ENCODE results near the gene TENM4.

TENM4 gene

GRCh38 chr11:79100093-79100910, 340.5 kb downstream of the TENM4 start:
- DNase-seq, result no peak

- no peak for DNase-seq
Observed at GRCh38 chr11:79098146-79098545, 342.7 kb downstream of the TENM4 start.

DNA sequence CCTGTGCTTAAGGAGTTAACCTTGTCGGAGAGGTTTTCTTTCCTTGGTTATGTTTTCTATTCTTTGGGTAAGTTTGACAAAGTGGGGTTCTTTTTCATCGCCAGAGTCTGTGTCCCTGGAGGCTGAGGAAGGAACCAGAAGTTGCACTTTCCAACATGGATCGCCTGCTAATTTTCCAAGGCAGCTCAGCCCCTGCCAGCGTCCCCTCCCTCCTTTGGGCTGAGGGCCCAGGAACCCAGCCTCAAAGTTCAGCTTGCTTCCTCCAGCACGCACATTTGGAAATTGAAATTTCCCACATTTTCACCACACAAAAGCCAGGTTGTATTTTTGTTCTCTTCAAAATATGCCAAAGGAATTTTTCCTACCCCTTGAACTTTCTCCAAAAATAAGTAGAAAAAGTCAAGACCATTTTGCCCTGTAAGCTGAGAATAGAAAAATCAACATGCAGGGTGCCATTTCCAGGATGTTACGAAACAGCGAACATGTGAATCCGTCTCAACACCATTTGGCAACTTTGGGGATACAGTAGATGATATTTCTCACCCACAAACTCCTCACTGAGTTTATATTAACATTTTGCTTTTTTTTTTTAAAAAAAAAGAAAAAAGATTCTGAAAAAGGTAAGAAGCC, 343.5 kb downstream of the TENM4 start:
- no peak for DNase-seq

DNA sequence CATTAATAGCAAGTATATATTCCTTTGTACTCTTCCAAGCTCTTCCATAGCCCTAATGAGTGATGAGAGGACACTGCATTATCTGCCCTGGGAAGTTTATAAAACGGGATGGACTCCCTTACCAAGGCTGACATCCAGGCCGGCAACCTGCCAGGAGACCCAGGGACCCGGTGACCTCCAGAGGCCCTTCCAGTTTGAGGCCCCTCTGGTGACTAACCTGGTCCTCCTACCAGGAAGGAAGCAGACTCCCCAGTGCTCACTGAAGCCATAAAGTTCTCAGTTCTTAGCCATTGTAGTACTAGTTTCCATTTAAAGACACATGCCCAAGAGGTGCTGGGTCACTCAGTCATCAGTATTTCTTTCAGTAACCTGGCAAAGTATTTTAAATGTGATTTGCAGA, 345.4 kb downstream of the TENM4 start:
- no peak for DNase-seq

DNA sequence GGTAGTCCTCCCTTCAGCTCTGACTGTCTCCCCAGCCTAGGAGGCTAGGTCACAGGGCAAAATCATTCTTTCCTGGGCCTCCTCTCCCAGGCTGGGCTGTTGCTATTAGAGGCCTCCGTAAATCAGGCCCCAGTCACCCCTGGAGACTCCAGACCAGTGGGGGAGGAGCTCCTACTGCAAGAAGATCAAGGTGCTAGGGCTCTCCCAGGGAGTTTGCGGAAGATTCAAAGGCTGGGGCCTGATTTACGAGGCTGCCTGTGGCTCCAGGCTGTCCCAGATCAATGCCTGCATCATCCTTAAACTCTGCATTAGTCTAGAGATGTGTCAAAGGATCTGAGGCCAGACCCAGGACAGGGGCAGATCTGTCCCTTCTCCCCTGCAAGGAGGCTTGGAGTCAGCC, 346.2 kb downstream of the TENM4 start:
- no peak for DNase-seq

GRCh38 chr11:79092791-79093353, 348.0 kb downstream of the TENM4 start:
- DNase-seq, result no peak

- no peak for DNase-seq
Observed at GRCh38 chr11:79090191-79090705, 350.6 kb downstream of the TENM4 start.

GRCh38 chr11:79089601-79090000, 351.2 kb downstream of the TENM4 start:
- DNase-seq, result no peak

- DNase-seq, result no peak
Observed at GRCh38 chr11:79088967-79089366, 351.9 kb downstream of the TENM4 start.

GRCh38 chr11:79087961-79088318, 352.9 kb downstream of the TENM4 start:
- DNase-seq, result no peak

GRCh38 chr11:79087238-79087960, 353.4 kb downstream of the TENM4 start:
- no peak for DNase-seq

GRCh38 chr11:79086056-79086455, 354.8 kb downstream of the TENM4 start:
- DNase-seq, result no peak

- DNase-seq, result no peak
Observed at GRCh38 chr11:79084382-79084781, 356.4 kb downstream of the TENM4 start.

- DNase-seq, result no peak
Observed at GRCh38 chr11:79083352-79083751, 357.5 kb downstream of the TENM4 start.

- no peak for DNase-seq
Observed at GRCh38 chr11:79082907-79083306, 357.9 kb downstream of the TENM4 start.

DNA sequence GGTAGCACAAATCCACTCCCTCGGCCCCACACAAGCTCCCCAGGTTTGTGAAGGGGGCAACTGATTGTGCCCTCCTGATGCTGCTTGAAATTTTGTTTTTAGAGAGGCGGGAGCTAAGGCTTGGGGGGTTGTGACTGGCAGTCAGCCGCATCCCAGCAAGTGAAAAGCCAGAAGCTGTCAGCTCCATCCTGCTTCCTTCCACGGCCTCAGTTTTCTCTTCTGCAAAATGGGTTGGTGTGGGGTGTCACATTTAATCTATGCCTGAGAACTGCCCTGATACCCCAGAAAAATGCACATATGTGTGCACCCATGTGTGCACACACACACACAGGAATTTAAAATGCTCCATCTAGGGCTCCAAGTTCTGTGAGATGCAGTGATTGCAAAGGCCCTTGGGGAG, 358.6 kb downstream of the TENM4 start:
- DNase-seq, result no peak

- DNase-seq, result no peak
Observed at GRCh38 chr11:79081471-79082031, 359.3 kb downstream of the TENM4 start.

DNA sequence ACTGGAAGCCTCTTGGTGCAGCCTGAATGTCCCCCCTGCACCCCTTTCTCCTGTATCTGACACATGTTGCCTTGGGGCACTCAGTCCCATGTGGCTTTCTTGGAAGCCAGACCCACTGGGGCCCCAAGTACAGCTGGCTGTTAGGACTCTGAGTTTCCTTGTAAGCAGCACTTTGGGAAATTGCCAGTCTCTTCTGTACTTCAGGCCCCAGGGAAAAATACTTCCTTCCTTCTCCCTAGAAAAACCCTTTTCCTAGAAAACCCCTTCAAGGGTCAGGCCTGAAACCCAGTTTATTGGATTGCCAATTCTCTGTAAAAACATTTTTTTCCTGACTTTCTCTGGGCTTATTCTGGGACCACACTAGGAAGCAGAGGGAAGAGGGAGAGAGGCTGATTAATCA, 360.3 kb downstream of the TENM4 start:
- DNase-seq, result no peak

- no peak for DNase-seq
Observed at GRCh38 chr11:79078999-79079398, 361.8 kb downstream of the TENM4 start.

DNA sequence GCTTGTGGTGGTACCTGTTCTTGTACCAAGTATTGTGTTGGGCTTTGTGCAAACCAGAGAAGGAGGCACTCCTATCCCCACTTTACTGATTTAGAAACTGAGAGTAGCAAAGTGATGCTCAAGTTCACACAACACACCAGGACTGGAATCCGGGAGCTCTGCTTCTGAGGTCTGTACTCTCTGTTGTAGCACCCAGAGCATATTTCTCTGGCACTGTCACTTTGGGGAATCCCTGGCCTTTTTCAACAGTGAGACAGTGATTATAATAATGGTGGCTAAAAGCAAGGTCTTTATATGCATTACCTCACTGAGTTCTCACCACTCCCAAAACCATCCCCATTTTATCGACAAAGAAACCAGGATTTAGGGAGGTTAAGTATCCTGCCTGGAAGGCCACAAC, 362.4 kb downstream of the TENM4 start:
- DNase-seq, result no peak

- no peak for DNase-seq
Observed at GRCh38 chr11:79077702-79078330, 363.0 kb downstream of the TENM4 start.

GRCh38 chr11:79076526-79077115, 364.2 kb downstream of the TENM4 start:
- peak in 1 of 2 experiments; percentile 1 for DNase-seq
